Measurements from ENCODE around the gene EFCAB13. TPM values are rescaled to one million over a fixed set of nuclear protein-coding genes. Genes with fewer than 3 reads are reported as not detected.

The EFCAB13 gene
- total RNA-seq, 1 experiment from 2014 or later: 1.6 TPM

GRCh38 chr17:47317119-47317518, 6.6 kb upstream of the EFCAB13 start:
- Histone ChIP-seq H4K8ac (replicated peaks; ENCODE audit: insufficient read length, low read depth, low read length) (no peak overlapping the region), H3K79me2 (ENCODE audit: insufficient read depth, low read length) (no peaks in the 10 kb centered on the region), H3K9ac (ENCODE audit: extremely low read depth, insufficient read length, low read length) (no peak overlapping the region), H3K56ac (ENCODE audit: insufficient read length, low read depth, low read length) (no peak overlapping the region), H3K79me1 (ENCODE audit: insufficient read depth, low read depth, low read length, poor library complexity, severe bottlenecking) (no peaks in the 10 kb centered on the region), H2AK5ac (ENCODE audit: insufficient read length, low read length) (no peak overlapping the region), H3K14ac (ENCODE audit: insufficient read depth, low read length) (no peak overlapping the region), H2BK120ac (ENCODE audit: low read depth, low read length, poor library complexity, severe bottlenecking) (no peak overlapping the region), H4K91ac (ENCODE audit: insufficient read length, low read depth, low read length) (no peak overlapping the region), H2BK5ac (ENCODE audit: insufficient read length, low read length) (no peak overlapping the region), H2BK12ac (ENCODE audit: insufficient read length, low read depth, low read length) (no peak overlapping the region), H4K20me1 (ENCODE audit: control insufficient read depth, insufficient read depth, insufficient read length) (no peaks in the 10 kb centered on the region), H4K5ac (ENCODE audit: insufficient read length, low read depth, low read length) (no peak overlapping the region), H2BK20ac (ENCODE audit: low read depth, low read length, poor library complexity, severe bottlenecking) (no peak overlapping the region), H3K4me1 (ENCODE audit: insufficient read depth, low read length) (no peaks in the 10 kb centered on the region), H3K4me2 (ENCODE audit: insufficient read depth, insufficient read length, low read length) (no peak overlapping the region), H3K27ac (ENCODE audit: insufficient read length, low read depth, low read length) (no peak overlapping the region), H3K23ac (ENCODE audit: insufficient read length, low read depth, low read length) (no peak overlapping the region), H3K23me2 (ENCODE audit: insufficient read length, low read depth, low read length, poor library complexity, severe bottlenecking) (no peaks in the 10 kb centered on the region), H3T11ph (ENCODE audit: low read length) (no peak overlapping the region), H3K18ac (ENCODE audit: insufficient read length, low read depth, low read length) (no peak overlapping the region), H2BK15ac (ENCODE audit: low read depth, low read length) (no peak overlapping the region), H3K4ac (ENCODE audit: low read depth, low read length) (no peak overlapping the region), H2AFZ (ENCODE audit: low read length) (no peak overlapping the region), H3K9me3 (ENCODE audit: control insufficient read depth, low read depth, low read length) (no peaks in the 10 kb centered on the region), H3K27me3 (ENCODE audit: insufficient read depth, low read length) (no peaks in the 10 kb centered on the region)
- Mint-ChIP-seq H3K4me1 (no peaks in the 10 kb centered on the region), H3K9me3 (peaks cover 14% of the 10 kb centered on the region in 2 experiments), H3K27ac (no peak overlapping the region), H3K27me3 (ENCODE audit: low read depth) (peaks cover 14% of the 10 kb centered on the region), H3K36me3 (ENCODE audit: insufficient read depth in 1 of 3, low read depth in 3 of 3) (peaks cover 6 to 12% (median 7%) of the 10 kb centered on the region in 3 experiments), H3K4me3 (no peak overlapping the region)
- no peak for DNase-seq
- no peak for TF ChIP-seq CTCF (conservative IDR thresholded peaks at IDR 0.05)
- no CpG with 5 or more reads among the region's 2 CpGs for WGBS (ENCODE audit: extremely low coverage, insufficient read length, low lambda C conversion rate)

All from H9 (cell line).